Measurements from ENCODE around the gene ALK.

Gene ALK

GRCh38 chr2:29607038-29607420 is 314.4 kb downstream of the ALK start:
- Histone ChIP-seq H3K9me3 (ENCODE audit: control insufficient read depth, insufficient read depth, low read depth, low read length) (no peaks in the 10 kb centered on the region), H3K27ac (ENCODE audit: extremely low read depth, low read depth, low read length) (no peak overlapping the region), H3K36me3 (ENCODE audit: control insufficient read depth in 2 of 2, insufficient read depth in 1 of 2, low read length in 2 of 2) (no peaks in the 10 kb centered on the region), H3K4me1 (ENCODE audit: control insufficient read depth, insufficient read depth, low read length) (no peaks in the 10 kb centered on the region), H3K4me3 (ENCODE audit: low read depth, low read length) (no peak overlapping the region)
- ChIA-PET POLR2A (no interaction called here), CTCF (no interaction called here)
- TF ChIP-seq CTCF (tag by site-specific recombination; IDR thresholded peaks at IDR 0.05) (no peak), ZNF692 (tag by site-specific recombination; IDR thresholded peaks at IDR 0.05) (no peak)

GRCh38 chr2:29606104-29607037 is 315.0 kb downstream of the ALK start:
- H3K4me1 ChIP-seq (ENCODE audit: control insufficient read depth, insufficient read depth, low read length) = no peaks in the 10 kb centered on the region
- TF ChIP-seq ZBTB26 (tag by site-specific recombination; optimal IDR thresholded peaks at IDR 0.05) (no peak), ZNF701 (tag by site-specific recombination; IDR thresholded peaks at IDR 0.05) (no peak), ZNF350 (tag by site-specific recombination; IDR thresholded peaks at IDR 0.05) (no peak), SCRT1 (tag by site-specific recombination; IDR thresholded peaks at IDR 0.05; ENCODE audit: borderline replicate concordance) (no peak), ZNF157 (tag by site-specific recombination; IDR thresholded peaks at IDR 0.05) (no peak), HIC1 (tag by site-specific recombination; IDR thresholded peaks at IDR 0.05) (no peak), ZNF221 (tag by site-specific recombination; IDR thresholded peaks at IDR 0.05; ENCODE audit: borderline replicate concordance) (no peak), WT1 (tag by site-specific recombination; IDR thresholded peaks at IDR 0.05) (no peak), ZNF10 (tag by site-specific recombination; IDR thresholded peaks at IDR 0.05) (no peak), ZNF501 (tag by site-specific recombination; IDR thresholded peaks at IDR 0.05) (no peak), ZSCAN23 (tag by site-specific recombination; IDR thresholded peaks at IDR 0.05) (no peak), HOXD13 (CRISPR knock-in tag; IDR thresholded peaks at IDR 0.05; ENCODE audit: borderline replicate concordance) (no peak), ZBTB21 (tag by site-specific recombination; IDR thresholded peaks at IDR 0.05) (no peak), KLF1 (tag by site-specific recombination; IDR thresholded peaks at IDR 0.05) (no peak), ZSCAN16 (tag by site-specific recombination; IDR thresholded peaks at IDR 0.05) (no peak)
- no peak overlapping the region for H3K27ac ChIP-seq (ENCODE audit: extremely low read depth, low read depth, low read length)
- ChIA-PET POLR2A (no interaction called here), CTCF (no interaction called here)
- no peaks in the 10 kb centered on the region for H3K9me3 ChIP-seq (ENCODE audit: control insufficient read depth, insufficient read depth, low read depth, low read length)
- H3K4me3 ChIP-seq (ENCODE audit: low read depth, low read length) = no peak overlapping the region
- H3K36me3 ChIP-seq (ENCODE audit: control insufficient read depth in 2 of 2, insufficient read depth in 1 of 2, low read length in 2 of 2) = no peaks in the 10 kb centered on the region

All from HEK293 (cell line).